ENCODE measurements around the gene CAMK2B.

DNA sequence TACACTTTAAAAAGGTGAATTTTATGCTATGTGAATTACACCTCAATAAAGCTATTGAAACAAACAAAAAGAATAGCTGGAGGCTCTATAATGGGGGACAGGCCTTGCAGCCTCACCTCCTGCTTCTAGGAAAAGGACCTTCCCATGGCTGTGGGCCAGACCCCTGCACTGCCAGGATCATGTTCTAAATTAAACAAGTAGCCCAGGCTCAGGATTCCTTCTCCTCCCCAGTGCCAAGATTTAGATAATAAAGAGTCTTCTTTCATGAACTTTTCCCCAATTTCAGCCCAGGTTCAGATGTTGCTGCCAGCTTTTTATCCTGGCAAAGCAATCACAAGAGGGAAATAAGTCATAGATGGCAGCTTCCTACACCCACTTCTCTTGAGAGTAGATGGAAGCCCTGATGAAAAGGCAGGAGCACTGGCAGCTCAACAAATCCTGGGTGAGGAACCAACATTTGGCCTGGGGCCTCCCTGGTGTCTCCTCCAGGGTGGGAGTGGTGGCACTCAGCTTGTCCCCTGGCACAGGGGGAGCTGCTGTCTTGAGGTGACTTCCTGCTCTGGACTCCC, 22.2 kb upstream of the CAMK2B start:
- TF ChIP-seq POLR2A (IDR thresholded peaks at IDR 0.05; ENCODE audit: low read depth, low read length) (no peak), POLR2AphosphoS5 (IDR thresholded peaks at IDR 0.05; ENCODE audit: low read depth, low read length) (no peak), TAF1 (IDR thresholded peaks at IDR 0.05; ENCODE audit: low read depth, low read length) (no peak), POU2F2 (IDR thresholded peaks at IDR 0.05; ENCODE audit: low read depth, low read length) (no peak), PAX5 (IDR thresholded peaks at IDR 0.05; ENCODE audit: insufficient read depth, low read length, severe bottlenecking) (no peak)
